SJCRH30 (cell line): ENCODE data around the gene SLC28A1. TPM values are rescaled to one million over a fixed set of nuclear protein-coding genes. Genes with fewer than 3 reads are reported as not detected.
A peak's percentile ranks its signal among the peaks of the same experiment; 100 is the strongest.
"Not testable (repeated sequence)": the region's sequence is repeated elsewhere in the genome, so short reads cannot be mapped to it uniquely, and the experiment has no call there.

Experiments used
- DNase-seq, 2 experiments: peaks; one replicate each; pipeline ENCODE4 v3.0.0-alpha.2; 2015 to 2020
- H3K27ac ChIP-seq: fragments of 250-450 bp; sonication (Bioruptor Pico); 2 replicates; pipeline ENCODE4 v1.5.1; 2020; ENCODE audit warnings: mild to moderate bottlenecking, moderate library complexity
- H3K27me3 ChIP-seq: fragments of 250-450 bp; sonication (Bioruptor Pico); 2 replicates; pipeline ENCODE4 v1.5.1; 2020; ENCODE audit warnings: mild to moderate bottlenecking, moderate library complexity
- H3K36me3 ChIP-seq: fragments of 250-450 bp; sonication (Bioruptor Pico); 2 replicates; pipeline ENCODE4 v1.5.1; 2020; ENCODE audit warnings: mild to moderate bottlenecking, moderate library complexity
- H3K4me1 ChIP-seq: fragments of 250-450 bp; sonication (Bioruptor Pico); 2 replicates; pipeline ENCODE4 v1.5.1; 2020; ENCODE audit warnings: mild to moderate bottlenecking, moderate library complexity
- H3K4me3 ChIP-seq: fragments of 250-450 bp; sonication (Bioruptor Pico); 2 replicates; pipeline ENCODE4 v1.5.1; 2020; ENCODE audit warnings: mild to moderate bottlenecking, moderate library complexity
- H3K9me3 ChIP-seq: fragments of 250-450 bp; sonication (Bioruptor Pico); replicated peaks from 2 replicates; pipeline ENCODE4 v1.5.1; 2020; ENCODE audit warnings: mild to moderate bottlenecking, moderate library complexity
- total RNA-seq: library from RNA; depleted of rRNA; stranded (reverse); fragments of >200 nt; shearing (Covaris generic); gene quantifications from 2 replicates; pipeline ENCODE4 v1.2.3, GENCODE V29; 2014

The SLC28A1 gene
- total RNA-seq, 1 experiment from 2014 or later: not detected

GRCh38 chr15:84919106-84919667, 34.7 kb downstream of the SLC28A1 start:
- Histone ChIP-seq H3K36me3 (no peaks in the 10 kb centered on the region), H3K27me3 (no peaks in the 10 kb centered on the region), H3K4me1 (peaks cover 6% of the 10 kb centered on the region), H3K27ac (no peak overlapping the region), H3K4me3 (no peak overlapping the region), H3K9me3 (no peaks in the 10 kb centered on the region)
- DNase-seq: no peak

DNA sequence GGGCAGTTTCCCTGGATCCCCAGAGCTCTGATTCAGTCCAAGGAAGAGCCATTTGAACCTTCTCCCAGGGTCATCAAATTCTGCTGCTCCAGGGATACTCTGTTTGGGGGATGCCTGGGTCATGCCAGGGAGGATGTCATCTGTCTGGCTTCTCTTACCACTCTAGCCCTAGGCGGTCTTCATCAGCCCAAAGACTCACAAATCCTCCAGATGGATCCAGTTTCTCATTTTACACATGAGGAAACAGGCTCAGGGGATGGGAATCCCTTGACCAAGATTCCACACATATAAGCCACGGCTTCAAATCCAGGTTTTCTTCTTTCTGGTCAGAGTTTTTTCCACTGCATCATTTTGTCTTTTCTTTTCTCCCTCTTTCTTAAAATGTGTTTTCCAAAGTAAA, 36.7 kb downstream of the SLC28A1 start:
- Histone ChIP-seq H3K27ac (no peak overlapping the region), H3K4me1 (no peaks in the 10 kb centered on the region), H3K4me3 (no peak overlapping the region), H3K27me3 (no peaks in the 10 kb centered on the region), H3K36me3 (no peaks in the 10 kb centered on the region), H3K9me3 (no peaks in the 10 kb centered on the region)
- DNase-seq: peak in 1 of 2 experiments; percentile 40

- H3K4me3 ChIP-seq: no peak overlapping the region
- no peaks in the 10 kb centered on the region for H3K9me3 ChIP-seq
- no peaks in the 10 kb centered on the region for H3K36me3 ChIP-seq
- H3K4me1 ChIP-seq: peaks cover 10% of the 10 kb centered on the region
- no peak overlapping the region for H3K27ac ChIP-seq
- no peaks in the 10 kb centered on the region for H3K27me3 ChIP-seq
- DNase-seq: no peak
These were observed 38.1 kb downstream of the SLC28A1 start for GRCh38 chr15:84922530-84922929.

DNA sequence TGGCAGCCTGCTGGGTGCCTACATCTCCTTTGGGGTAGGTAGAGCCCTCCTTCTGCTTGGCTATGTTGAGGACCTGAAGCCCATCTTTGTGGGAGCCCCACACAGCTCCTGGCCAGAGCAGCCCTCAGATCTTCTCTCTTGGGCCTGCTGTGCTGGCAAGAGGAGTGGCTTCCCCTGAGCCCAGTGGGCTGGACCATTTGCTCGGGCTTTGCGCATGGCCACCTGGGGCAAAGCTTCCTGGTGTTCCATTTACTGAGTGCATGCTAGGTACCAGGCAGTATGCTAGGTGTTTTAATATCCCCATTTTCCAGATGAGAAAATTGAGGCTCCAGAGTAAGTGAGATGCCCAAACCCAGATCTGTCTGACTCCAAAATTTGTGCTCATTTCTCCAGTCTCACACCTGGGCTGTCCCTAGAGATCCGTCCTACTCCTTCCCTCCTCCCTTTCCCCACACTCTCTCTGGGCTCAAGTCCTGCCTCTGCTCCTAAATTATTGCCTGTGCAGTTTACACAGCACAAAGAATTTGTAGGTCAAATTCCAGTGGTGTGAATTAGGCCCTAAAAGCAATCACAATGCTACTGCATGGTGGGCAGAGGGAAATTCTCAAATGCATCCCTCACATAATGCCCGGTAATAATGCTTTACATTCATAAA, 39.7 kb downstream of the SLC28A1 start:
- no peaks in the 10 kb centered on the region for H3K9me3 ChIP-seq
- no peaks in the 10 kb centered on the region for H3K27me3 ChIP-seq
- H3K4me1 ChIP-seq: peaks cover 16% of the 10 kb centered on the region
- H3K4me3 ChIP-seq: no peak overlapping the region
- DNase-seq: no peak
- no peaks in the 10 kb centered on the region for H3K36me3 ChIP-seq
- no peak overlapping the region for H3K27ac ChIP-seq

- not testable (repeated sequence) for H3K9me3 ChIP-seq, DNase-seq, H3K27ac ChIP-seq, H3K4me3 ChIP-seq, H3K27me3 ChIP-seq, H3K36me3 ChIP-seq
- peaks cover 21% of the 10 kb centered on the region for H3K4me1 ChIP-seq
These were observed 40.5 kb downstream of the SLC28A1 start for GRCh38 chr15:84924821-84925569.

- Histone ChIP-seq H3K4me3 (no peak overlapping the region), H3K4me1 (peaks cover 24% of the 10 kb centered on the region), H3K36me3 (no peaks in the 10 kb centered on the region), H3K27me3 (no peaks in the 10 kb centered on the region), H3K27ac (no peak overlapping the region), H3K9me3 (no peaks in the 10 kb centered on the region)
- no peak for DNase-seq
These were observed 41.4 kb downstream of the SLC28A1 start for GRCh38 chr15:84925906-84926305.

DNA sequence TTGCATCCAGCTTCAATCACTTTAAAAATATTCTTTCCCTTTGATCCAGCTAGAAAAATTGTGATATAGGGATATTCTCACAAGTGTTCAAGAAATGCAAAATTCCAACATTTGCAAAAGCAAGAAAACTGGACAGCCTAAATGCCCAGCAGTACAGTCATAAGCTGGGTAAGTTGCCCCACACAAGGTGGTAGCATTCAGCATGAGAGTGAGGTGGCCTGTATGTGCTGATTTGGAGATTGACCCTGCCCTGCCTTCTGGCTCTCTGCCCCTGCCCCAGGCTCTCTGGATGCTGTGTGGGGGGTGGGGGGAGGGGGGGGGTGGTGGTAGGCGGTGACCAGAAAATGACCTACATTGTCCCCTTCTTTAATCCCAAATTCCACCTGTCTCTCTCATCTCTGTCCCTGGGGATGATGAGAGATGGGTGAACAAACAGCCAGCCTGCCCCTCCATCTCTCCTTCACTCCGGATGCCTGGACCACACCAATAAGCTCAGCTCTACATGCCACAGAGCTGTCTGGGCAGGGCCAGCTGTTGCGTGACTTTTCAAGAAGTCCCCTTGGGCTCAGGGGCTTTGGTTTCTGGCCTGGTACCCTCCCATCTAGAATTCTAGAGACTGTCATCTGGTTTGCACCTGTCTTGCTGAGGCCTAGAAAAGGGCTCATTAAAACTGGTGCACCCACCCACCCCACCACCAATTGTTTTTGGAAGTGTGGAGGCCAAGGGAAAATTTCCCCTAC, 42.2 kb downstream of the SLC28A1 start:
- Histone ChIP-seq H3K27me3 (no peaks in the 10 kb centered on the region), H3K27ac (no peak overlapping the region), H3K4me1 (peaks cover 24% of the 10 kb centered on the region), H3K36me3 (no peaks in the 10 kb centered on the region), H3K9me3 (no peaks in the 10 kb centered on the region), H3K4me3 (no peak overlapping the region)
- DNase-seq: peak; percentile 73 to 84

DNA sequence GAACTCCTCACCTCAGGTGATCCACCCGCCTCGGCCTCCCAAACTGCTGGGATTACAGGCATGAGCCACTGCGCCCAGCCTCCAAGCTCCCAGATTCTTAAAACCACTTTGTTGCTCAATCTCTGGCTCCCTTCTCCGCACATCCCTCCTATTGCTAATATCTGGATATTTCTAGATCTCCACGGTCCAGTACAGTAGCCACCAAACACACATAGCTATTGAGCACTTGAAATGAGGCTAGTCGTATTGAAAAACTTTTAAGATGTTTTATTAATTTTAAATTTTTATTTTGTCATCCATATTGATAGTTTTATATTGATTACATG, 44.3 kb downstream of the SLC28A1 start:
- H3K9me3 ChIP-seq: no peaks in the 10 kb centered on the region
- no peaks in the 10 kb centered on the region for H3K27me3 ChIP-seq
- no peak for DNase-seq
- no peak overlapping the region for H3K27ac ChIP-seq
- H3K36me3 ChIP-seq: no peaks in the 10 kb centered on the region
- H3K4me1 ChIP-seq: peaks cover 24% of the 10 kb centered on the region
- H3K4me3 ChIP-seq: no peak overlapping the region

GRCh38 chr15:84929795-84930603, 45.5 kb downstream of the SLC28A1 start:
- H3K36me3 ChIP-seq: no peaks in the 10 kb centered on the region
- H3K27ac ChIP-seq: no peak overlapping the region
- H3K4me1 ChIP-seq: peaks cover 24% of the 10 kb centered on the region
- H3K27me3 ChIP-seq: no peaks in the 10 kb centered on the region
- DNase-seq: peak; percentile 85 to 86
- no peaks in the 10 kb centered on the region for H3K9me3 ChIP-seq
- H3K4me3 ChIP-seq: no peak overlapping the region

- Histone ChIP-seq H3K9me3 (no peaks in the 10 kb centered on the region), H3K27me3 (no peaks in the 10 kb centered on the region), H3K4me3 (no peak overlapping the region), H3K36me3 (no peaks in the 10 kb centered on the region), H3K4me1 (peaks cover 6% of the 10 kb centered on the region; the same call in 1 of the 2 replicates), H3K27ac (no peak overlapping the region)
- DNase-seq: no peak
These were observed 50.7 kb downstream of the SLC28A1 start for GRCh38 chr15:84934942-84935729.

- H3K4me3 ChIP-seq: no peak overlapping the region
- peaks cover 5% of the 10 kb centered on the region; the same call in 1 of the 2 replicates for H3K4me1 ChIP-seq
- H3K9me3 ChIP-seq: no peaks in the 10 kb centered on the region
- no peak for DNase-seq
- no peaks in the 10 kb centered on the region for H3K36me3 ChIP-seq
- H3K27me3 ChIP-seq: no peaks in the 10 kb centered on the region
- no peak overlapping the region for H3K27ac ChIP-seq
These were observed 52.7 kb downstream of the SLC28A1 start for GRCh38 chr15:84937144-84937543.

DNA sequence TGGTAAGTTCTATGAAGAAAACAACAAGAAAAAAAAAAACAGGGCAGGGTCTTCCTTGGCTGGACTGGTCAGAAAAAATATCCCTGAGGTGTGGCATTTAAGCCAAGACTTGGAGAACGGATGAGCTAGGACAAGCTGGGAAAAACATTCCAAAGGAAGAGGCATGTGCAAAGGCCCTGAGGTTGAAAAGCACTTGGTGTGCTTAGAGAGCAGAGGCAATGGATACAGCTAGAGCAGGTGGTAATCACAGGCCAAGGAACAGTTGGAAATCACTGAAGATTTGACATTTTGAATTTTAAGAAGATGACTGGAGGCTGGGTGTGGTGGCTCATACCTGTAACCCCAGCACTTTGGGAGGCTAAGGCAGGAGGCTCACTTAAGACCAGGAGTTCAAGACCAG, 54.3 kb downstream of the SLC28A1 start:
- Histone ChIP-seq H3K9me3 (no peaks in the 10 kb centered on the region), H3K27me3 (no peaks in the 10 kb centered on the region), H3K4me1 (peaks cover 5% of the 10 kb centered on the region; the same call in 1 of the 2 replicates), H3K36me3 (no peaks in the 10 kb centered on the region), H3K4me3 (no peak overlapping the region), H3K27ac (no peak overlapping the region)
- no peak for DNase-seq

GRCh38 chr15:84940399-84940798, 55.9 kb downstream of the SLC28A1 start:
- no peaks in the 10 kb centered on the region for H3K36me3 ChIP-seq
- DNase-seq: no peak
- H3K9me3 ChIP-seq: no peaks in the 10 kb centered on the region
- no peak overlapping the region for H3K27ac ChIP-seq
- no peak overlapping the region for H3K4me3 ChIP-seq
- H3K27me3 ChIP-seq: no peaks in the 10 kb centered on the region
- peaks cover 5% of the 10 kb centered on the region; the same call in 1 of the 2 replicates for H3K4me1 ChIP-seq

GRCh38 chr15:84942456-84942855, 58.0 kb downstream of the SLC28A1 start:
- no peak overlapping the region for H3K27ac ChIP-seq
- no peaks in the 10 kb centered on the region for H3K27me3 ChIP-seq
- no peaks in the 10 kb centered on the region for H3K9me3 ChIP-seq
- peaks cover under 1% of the 10 kb centered on the region; the same call in 1 of the 2 replicates for H3K4me1 ChIP-seq
- no peak for DNase-seq
- no peak overlapping the region for H3K4me3 ChIP-seq
- no peaks in the 10 kb centered on the region for H3K36me3 ChIP-seq
